Stimulated activated CD4-positive, alpha-beta T cell treated with anti-CD3 and anti-CD28 coated beads, Interleukin-15, amount 100 ng/mL, for 48 hours (primary cell): Measurements from ENCODE around the gene CCDC57.
"Not testable (repeated sequence)": the region's sequence is repeated elsewhere in the genome, so short reads cannot be mapped to it uniquely, and the experiment has no call there.

Experiments used
- DNase-seq, 2 donors: peaks; one replicate each; pipeline ENCODE4 v3.0.0-alpha.2; 2020; ENCODE audit warnings: low read depth in 2 of 2

Gene CCDC57

DNA sequence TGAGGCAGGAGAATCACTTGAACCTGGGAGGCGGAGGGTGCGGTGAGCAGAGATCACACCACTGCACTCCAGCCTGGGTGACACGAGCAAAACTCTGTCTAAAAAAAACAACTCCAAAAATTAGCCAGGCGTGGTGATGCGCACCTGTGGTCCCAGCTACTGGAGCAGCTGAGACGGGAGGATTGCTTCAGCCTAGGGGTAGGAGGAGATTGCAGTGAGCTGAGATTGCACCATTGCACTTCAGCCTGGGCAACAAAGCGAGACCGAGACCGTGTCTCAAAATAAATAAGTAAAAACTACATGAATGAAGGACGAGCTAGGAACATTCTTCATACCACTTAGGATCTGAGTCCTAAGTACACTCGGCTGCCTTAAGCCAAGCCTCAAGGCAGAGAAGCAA, 35.4 kb downstream of the CCDC57 start:
- DNase-seq: no peak

DNA sequence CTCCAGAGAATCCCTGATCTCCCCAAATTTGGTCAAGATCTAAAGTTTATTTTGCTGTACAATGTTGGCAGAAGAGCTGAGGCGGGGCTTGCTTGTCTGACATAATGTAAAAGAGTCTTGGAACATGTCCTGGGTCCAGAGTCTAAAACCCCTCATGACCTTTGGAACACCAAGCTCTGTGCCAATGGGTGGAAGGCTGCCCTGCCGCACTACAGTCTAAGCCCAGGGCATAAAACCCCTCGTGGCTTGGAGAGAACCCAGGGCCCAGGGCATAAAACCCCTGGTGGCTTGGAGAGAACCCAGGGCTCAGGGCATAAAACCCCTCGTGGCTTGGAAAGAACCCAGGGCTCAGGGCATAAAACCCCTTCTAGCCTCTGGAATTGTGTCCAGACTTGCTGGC, 36.7 kb downstream of the CCDC57 start:
- DNase-seq: no peak

DNA sequence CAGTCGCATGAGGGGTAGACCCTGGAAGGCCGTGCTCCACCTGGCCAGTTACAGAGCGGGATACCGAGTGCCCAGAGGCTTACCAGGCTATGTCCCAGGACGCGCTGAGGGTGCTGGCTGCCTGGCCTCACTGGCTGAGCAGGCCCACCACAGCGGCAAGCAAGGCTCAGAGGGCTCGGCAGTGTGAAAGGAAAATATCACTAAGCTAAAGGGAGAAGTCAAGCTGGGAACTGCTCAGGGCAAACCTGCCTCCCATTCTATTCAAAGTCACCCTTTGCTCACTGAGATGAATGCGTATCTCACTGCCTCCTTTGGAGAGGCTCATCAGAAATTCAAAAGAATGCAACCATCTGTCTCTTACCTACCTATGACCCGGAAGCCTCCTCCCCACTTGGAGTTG, 37.4 kb downstream of the CCDC57 start:
- DNase-seq: no peak

- not testable (repeated sequence) for DNase-seq
Observed at GRCh38 chr17:82174042-82174857, 38.4 kb downstream of the CCDC57 start.

DNA sequence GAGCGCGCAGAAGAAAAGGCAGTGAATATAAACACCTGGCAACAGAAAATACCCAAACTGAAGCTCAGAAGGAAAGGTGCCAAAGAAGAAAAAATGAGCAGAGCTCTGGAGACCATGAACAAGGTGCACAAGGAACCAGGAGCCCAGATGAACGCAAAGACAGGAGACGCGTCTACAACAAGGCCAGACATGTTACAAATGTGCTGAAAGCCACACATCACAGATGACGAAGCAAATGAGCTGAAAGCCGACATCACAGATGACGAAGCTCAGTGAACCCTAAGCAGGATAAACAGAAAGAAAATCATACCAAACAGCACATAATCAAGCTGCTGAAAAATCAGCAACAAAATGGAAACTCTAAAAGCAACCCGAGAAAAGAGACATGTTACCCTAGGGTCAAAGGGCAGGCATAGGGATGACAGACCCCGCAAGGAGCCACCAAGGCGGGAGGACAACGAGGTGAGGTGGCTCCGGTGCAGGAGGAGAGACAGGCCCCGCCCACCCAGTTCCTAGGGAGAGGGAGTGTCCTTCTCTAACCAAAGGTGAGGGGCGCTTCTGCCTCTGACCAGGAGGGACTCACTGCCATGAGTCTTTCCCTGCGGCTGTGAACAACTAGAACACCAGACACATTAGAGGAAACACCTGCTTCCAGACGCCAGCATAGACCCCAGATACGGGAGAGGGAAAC, 39.1 kb downstream of the CCDC57 start:
- DNase-seq: no peak

GRCh38 chr17:82172486-82173160, 40.0 kb downstream of the CCDC57 start:
- DNase-seq: no peak

- DNase-seq: no peak
Observed at GRCh38 chr17:82171750-82172375, 40.8 kb downstream of the CCDC57 start.

- no peak for DNase-seq
Observed at GRCh38 chr17:82170412-82170961, 42.2 kb downstream of the CCDC57 start.

DNA sequence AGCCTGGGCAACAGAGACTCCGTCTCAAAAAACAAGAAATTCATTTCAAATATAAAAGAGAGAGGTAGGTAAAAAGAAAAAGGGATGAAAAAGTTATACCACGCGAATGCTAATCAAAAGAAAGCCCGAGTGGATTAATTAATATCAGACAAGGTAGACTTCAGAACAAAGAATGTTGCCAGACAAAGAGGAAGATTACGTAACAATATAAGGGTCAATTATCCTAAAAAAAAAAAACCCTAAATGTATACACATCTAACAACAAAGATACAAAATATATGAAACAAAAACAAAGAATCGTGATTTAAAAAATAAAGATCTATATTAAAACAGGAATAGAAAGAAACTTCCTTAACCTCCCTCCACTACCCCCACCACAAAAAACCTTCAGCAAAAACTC, 44.1 kb downstream of the CCDC57 start:
- no peak for DNase-seq

GRCh38 chr17:82167028-82167427, 45.6 kb downstream of the CCDC57 start:
- DNase-seq: no peak

DNA sequence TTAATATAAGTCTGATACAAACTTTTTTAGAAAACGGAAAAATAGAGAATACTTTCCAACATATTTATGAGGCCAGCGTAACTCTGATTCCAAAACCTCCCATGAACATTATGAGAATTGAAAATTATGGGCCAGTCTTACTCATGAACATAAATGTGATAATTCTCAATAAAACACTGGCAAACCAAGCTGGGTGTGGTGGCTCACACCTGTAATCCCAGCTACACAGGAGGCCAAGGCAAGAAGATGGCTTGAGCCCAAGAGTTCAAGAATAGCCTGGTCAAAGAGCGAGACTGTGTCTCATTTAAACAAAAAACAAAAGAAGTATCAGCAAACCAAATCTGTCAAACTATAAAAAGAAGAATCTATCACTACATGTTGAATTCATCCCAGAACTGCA, 47.8 kb downstream of the CCDC57 start:
- no peak for DNase-seq

DNA sequence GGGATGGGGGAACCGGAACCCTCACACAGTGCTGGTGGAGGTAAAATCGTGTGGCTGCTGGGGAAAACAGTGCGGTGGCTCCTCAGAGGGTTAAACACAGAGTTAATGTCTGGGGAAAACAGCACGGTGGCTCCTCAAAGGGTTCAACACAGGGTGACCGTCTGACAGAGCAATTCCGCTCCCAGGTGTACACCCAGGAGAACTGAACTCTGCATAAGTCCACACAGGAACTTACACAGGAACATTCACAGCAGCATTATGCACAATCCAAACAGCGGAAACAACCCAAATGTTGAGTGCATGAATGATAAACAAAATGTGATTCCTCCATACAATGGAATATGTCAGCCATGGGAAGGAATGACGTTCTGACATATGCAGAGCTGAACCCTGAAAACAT, 51.4 kb downstream of the CCDC57 start:
- DNase-seq: no peak

GRCh38 chr17:82160075-82160474, 52.6 kb downstream of the CCDC57 start:
- DNase-seq: no peak

DNA sequence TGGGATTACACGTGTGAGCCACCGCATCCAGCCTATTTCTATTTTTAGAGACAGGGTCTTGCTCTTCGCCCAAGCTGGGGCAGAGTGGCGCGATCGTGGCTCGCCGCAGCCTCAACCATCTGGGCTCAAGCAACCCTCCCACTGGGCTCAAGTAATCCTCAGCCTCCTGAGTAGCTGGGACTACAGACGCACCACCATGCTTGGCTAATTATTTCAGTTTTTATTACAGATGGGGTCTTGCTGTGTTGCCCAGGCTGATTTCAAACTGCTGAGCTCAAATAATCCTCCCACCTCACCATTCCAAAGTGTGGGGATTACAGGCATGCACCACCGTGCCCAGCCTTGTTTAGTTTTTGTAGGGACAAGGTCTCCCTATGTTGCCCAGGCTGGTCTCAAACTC, 53.8 kb downstream of the CCDC57 start:
- DNase-seq: no peak

DNA sequence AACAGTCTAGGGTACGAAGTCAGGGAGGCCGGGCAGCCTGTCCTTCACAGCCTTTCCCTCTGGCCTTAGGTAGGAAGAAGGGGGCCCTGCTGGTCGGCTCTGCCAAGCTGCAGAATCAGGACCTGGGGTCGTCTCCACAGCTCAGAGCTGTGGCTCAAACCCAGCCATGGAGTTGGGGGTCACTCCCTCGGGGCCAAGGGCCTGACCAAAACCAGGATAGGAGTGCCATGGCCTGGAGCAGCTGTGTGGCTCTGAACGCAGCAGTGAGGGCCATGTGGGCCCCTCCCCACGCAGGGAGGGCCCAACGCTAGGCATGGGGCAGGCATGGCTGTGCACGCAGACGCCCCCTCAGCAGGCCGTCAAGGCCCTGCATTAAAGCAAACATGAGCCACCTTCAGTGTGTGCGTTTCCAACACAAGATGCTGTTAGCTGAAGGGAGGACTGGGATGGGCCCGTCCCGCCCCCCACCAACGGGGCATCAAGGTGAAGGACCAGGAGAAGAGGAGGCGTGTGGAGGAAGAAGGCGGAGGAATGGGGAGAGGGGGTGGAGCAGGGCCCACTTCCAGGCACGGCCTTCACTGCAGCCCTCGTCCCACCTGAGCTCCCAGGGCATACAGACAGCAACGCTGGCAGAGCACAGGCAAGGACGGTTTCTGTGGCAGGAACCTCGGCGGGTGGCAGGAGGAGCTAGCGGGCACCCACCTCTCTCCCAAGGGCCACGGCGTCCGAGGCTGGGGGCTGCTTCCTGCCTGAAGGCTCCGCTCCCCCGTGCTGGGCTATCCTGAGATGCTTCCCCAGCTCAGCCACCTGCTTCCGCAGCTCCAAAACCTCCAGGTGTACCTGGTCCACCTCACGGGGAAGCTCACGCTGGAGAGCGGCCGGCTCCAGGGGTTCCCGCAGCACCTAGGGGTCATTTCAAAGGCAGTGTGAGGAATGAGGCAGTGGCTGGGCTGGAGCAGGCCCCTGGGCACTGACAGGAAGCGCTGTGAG, 55.3 kb downstream of the CCDC57 start:
- DNase-seq: no peak

- DNase-seq: no peak
Observed at GRCh38 chr17:82156284-82156925, 56.2 kb downstream of the CCDC57 start.

DNA sequence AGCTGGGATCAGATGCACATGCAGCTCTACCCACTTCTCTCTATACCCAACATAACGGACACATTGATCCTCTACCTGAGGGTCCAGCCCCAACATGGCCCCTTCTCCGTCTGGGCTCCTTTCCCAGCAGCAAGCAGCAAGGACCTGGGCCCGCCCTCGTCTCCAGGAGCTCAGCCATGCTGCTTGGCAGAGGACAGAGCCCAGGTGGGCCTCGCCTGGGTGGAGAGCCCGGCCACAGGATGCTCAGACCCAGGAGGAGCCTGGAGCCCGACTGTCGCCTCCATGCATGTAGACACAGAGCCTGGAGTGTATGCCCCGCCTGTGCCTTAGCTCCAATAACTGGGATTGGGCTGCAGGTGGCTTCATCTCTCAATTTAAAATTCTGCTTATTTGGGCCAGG, 57.0 kb downstream of the CCDC57 start:
- DNase-seq: no peak

GRCh38 chr17:82154881-82155331, 57.7 kb downstream of the CCDC57 start:
- no peak for DNase-seq

DNA sequence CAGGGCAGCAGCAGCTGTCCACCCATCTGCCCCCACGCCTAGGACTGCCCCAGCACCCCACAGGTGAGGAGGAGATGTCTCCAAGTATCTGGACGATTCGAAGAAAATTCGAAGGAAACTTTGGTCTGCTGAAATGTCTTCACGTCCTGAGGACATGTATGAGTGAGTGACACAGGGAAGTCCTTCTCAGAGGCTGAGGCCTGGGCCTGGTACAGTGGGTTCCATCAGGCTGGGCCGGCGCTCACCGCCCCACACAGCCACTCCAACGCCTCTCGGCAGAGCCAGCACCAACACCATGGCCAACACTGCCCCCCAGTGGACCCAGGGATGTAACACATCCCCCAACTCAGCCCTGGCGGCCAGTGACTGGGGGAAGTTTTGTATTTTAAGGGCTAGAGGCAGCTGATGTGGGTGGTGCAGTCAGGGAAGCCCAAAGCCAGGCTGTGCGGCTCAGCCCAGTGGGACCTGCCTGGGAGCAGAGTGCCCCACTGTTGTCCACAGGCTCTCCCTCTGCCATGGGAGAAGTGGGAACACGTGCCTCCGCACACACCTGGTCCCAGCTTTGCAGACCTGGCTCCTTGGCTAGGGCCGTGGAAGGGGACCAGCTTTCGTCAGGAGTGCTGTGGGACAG, 58.8 kb downstream of the CCDC57 start:
- DNase-seq: peak; percentile 63 to 75

GRCh38 chr17:82153295-82153691, 59.3 kb downstream of the CCDC57 start:
- no peak for DNase-seq
